Activated B cell treated with CpG ODN at 0.5 μM for 24 hours (primary cell): ENCODE results near the gene ALK. TPM values are rescaled to one million over a fixed set of nuclear protein-coding genes. Genes with fewer than 3 reads are reported as not detected.

Experiments
- ATAC-seq: fragments of 200-7000 bp; cut with Tn5 transposase; one replicate; pipeline ENCODE4 v1.10.0; 2021; ENCODE audit warnings: low read depth, mild to moderate bottlenecking, moderate library complexity
- CTCF ChIA-PET: fragments of 350-600 bp; sonication (Branson Sonifier 250); formaldehyde crosslinking; loops from one replicate; lab custom pipeline; 2021; ENCODE audit warnings: antibody characterized with exemption; lab: Charles Lee
- POLR2A ChIA-PET: fragments of 350-600 bp; sonication (Branson Sonifier 250); formaldehyde crosslinking; loops from one replicate; lab custom pipeline; 2021; ENCODE audit warnings: antibody characterized with exemption; lab: Charles Lee
- DNase-seq: peaks from one replicate; pipeline ENCODE4 v3.0.0; 2022
- H3K27ac Mint-ChIP-seq: one replicate; pipeline ENCODE4 v1.8.0; 2020; ENCODE audit warnings: mixed read lengths
- H3K27me3 Mint-ChIP-seq: one replicate; pipeline ENCODE4 v1.8.0; 2021; ENCODE audit warnings: mixed read lengths
- H3K36me3 Mint-ChIP-seq: one replicate; pipeline ENCODE4 v1.8.0; 2021; ENCODE audit warnings: low read depth, mixed read lengths
- H3K4me1 Mint-ChIP-seq: one replicate; pipeline ENCODE4 v1.8.0; 2021; ENCODE audit warnings: mixed read lengths
- H3K4me3 Mint-ChIP-seq: one replicate; pipeline ENCODE4 v1.8.0; 2020; ENCODE audit warnings: mild to moderate bottlenecking, mixed read lengths
- H3K9me3 Mint-ChIP-seq: one replicate; pipeline ENCODE4 v1.8.0; 2020; ENCODE audit warnings: mixed read lengths
- CTCF ChIP-seq: fragments of 200-600 bp; IDR thresholded peaks from one replicate; pipeline ENCODE4 v1.8.0; 2022; ENCODE audit warnings: antibody characterized with exemption, mild to moderate bottlenecking
- intact Hi-C: fragments of 100-400 bp; cut with micrococcal nuclease; formaldehyde crosslinking; loops from one replicate; pipeline ENCODE4 v1.15.1; 2024
- total RNA-seq: library from RNA; stranded (reverse); gene quantifications from 2 replicates; pipeline ENCODE4 v1.2.3, GENCODE V29; 2022

Gene ALK
- total RNA-seq, 1 donor from 2014 or later: not detected

- H3K4me3 Mint-ChIP-seq: no peak overlapping the region
- peaks cover 2% of the 10 kb centered on the region for H3K27me3 Mint-ChIP-seq
- ChIA-PET CTCF (no interaction called here), POLR2A (no interaction called here)
- no peaks in the 10 kb centered on the region for H3K36me3 Mint-ChIP-seq
- no peak for TF ChIP-seq CTCF
- no peak for ATAC-seq
- intact Hi-C loops: no loop called here
- DNase-seq: no peak
- H3K9me3 Mint-ChIP-seq: no peaks in the 10 kb centered on the region
- no peaks in the 10 kb centered on the region for H3K4me1 Mint-ChIP-seq
- no peak overlapping the region for H3K27ac Mint-ChIP-seq
These were observed 49.8 kb downstream of the ALK start for GRCh38 chr2:29871541-29871940.

GRCh38 chr2:29865512-29865911 is 55.9 kb downstream of the ALK start:
- no peaks in the 10 kb centered on the region for H3K36me3 Mint-ChIP-seq
- CTCF ChIA-PET: no interaction called here
- no peak overlapping the region for H3K27ac Mint-ChIP-seq
- POLR2A ChIA-PET: no interaction called here
- no peaks in the 10 kb centered on the region for H3K9me3 Mint-ChIP-seq
- no peak overlapping the region for H3K4me3 Mint-ChIP-seq
- no peak for DNase-seq
- intact Hi-C loops: no loop called here
- no peak for ATAC-seq
- TF ChIP-seq CTCF: no peak
- peaks cover 8% of the 10 kb centered on the region for H3K27me3 Mint-ChIP-seq
- no peaks in the 10 kb centered on the region for H3K4me1 Mint-ChIP-seq

GRCh38 chr2:29864988-29865387 is 56.4 kb downstream of the ALK start:
- Mint-ChIP-seq H3K36me3 (no peaks in the 10 kb centered on the region), H3K4me1 (no peaks in the 10 kb centered on the region), H3K4me3 (no peak overlapping the region), H3K27me3 (peaks cover 9% of the 10 kb centered on the region), H3K9me3 (no peaks in the 10 kb centered on the region), H3K27ac (no peak overlapping the region)
- DNase-seq (no peak), ATAC-seq (no peak)
- POLR2A ChIA-PET: no interaction called here
- intact Hi-C loops: no loop called here
- TF ChIP-seq CTCF: no peak
- CTCF ChIA-PET: no interaction called here

- no peak for DNase-seq
- intact Hi-C loops: no loop called here
These were observed 65.3 kb downstream of the ALK start for GRCh38 chr2:29855924-29856639.

GRCh38 chr2:29850794-29851193 is 70.6 kb downstream of the ALK start:
- ChIA-PET CTCF (no interaction called here), POLR2A (no interaction called here)
- Mint-ChIP-seq H3K9me3 (peaks cover 12% of the 10 kb centered on the region), H3K4me1 (no peaks in the 10 kb centered on the region), H3K4me3 (no peak overlapping the region), H3K27me3 (peaks cover 24% of the 10 kb centered on the region), H3K27ac (no peak overlapping the region), H3K36me3 (no peaks in the 10 kb centered on the region)
- no peak for TF ChIP-seq CTCF
- DNase-seq (no peak), ATAC-seq (no peak)
- intact Hi-C loops: no loop called here

More at GRCh38 chr2:29855924-29856639, 65.3 kb downstream of the ALK start:
- no peak for ATAC-seq
- Mint-ChIP-seq H3K4me3 (no peak overlapping the region), H3K27me3 (peaks cover 32% of the 10 kb centered on the region), H3K4me1 (no peaks in the 10 kb centered on the region), H3K9me3 (peaks cover 12% of the 10 kb centered on the region), H3K36me3 (no peaks in the 10 kb centered on the region), H3K27ac (no peak overlapping the region)
- TF ChIP-seq CTCF: no peak
- CTCF ChIA-PET: no interaction called here
- POLR2A ChIA-PET: no interaction called here
